HepG2 (cell line): ENCODE results near the gene PCDHB8.

Experiments used
- CTCF ChIP-seq: sonication (generic); formaldehyde crosslinking; IDR thresholded peaks from 2 replicates; pipeline ENCODE4 v1.5.0; 2020; ENCODE audit warnings: mild to moderate bottlenecking, missing genetic modification reagents, moderate library complexity
- DPF2 ChIP-seq: sonication (generic); formaldehyde crosslinking; IDR thresholded peaks from 2 replicates; pipeline ENCODE4 v1.4.0; 2020; ENCODE audit warnings: mild to moderate bottlenecking, low read depth, missing genetic modification reagents, borderline replicate concordance
- EZH2 ChIP-seq: conservative IDR thresholded peaks from 2 replicates; pipeline ENCODE4 v1.6.1; 2012; ENCODE audit warnings: mild to moderate bottlenecking, low read depth, low read length, moderate library complexity
- FOSL1 ChIP-seq: sonication (generic); formaldehyde crosslinking; IDR thresholded peaks from 2 replicates; pipeline ENCODE4 v1.9.0; 2021; ENCODE audit warnings: missing genetic modification reagents, borderline replicate concordance
- GTF2F1 ChIP-seq: fragments of 150-350 bp; IDR thresholded peaks from 2 replicates; pipeline ENCODE4 v1.6.1; 2014; ENCODE audit warnings: low read length
- JUND ChIP-seq: sonication (generic); formaldehyde crosslinking; IDR thresholded peaks from 2 replicates; pipeline ENCODE4 v1.8.0; 2022; ENCODE audit warnings: mild to moderate bottlenecking, missing genetic modification reagents
- POLR2A ChIP-seq, 2 experiments: IDR thresholded peaks; 2 replicates each; pipeline ENCODE4 v1.6.1; 2011; ENCODE audit warnings: low read depth in 2 of 2, low read length in 2 of 2, mild to moderate bottlenecking in 1 of 2, moderate library complexity in 1 of 2; ENCODE audit not compliant: insufficient read depth in 1 of 2
- POLR2AphosphoS5 ChIP-seq: IDR thresholded peaks from 2 replicates; pipeline ENCODE4 v1.6.1; 2012; ENCODE audit warnings: low read depth, low read length
- PRPF4 ChIP-seq: fragments of 200-400 bp; formaldehyde crosslinking; IDR thresholded peaks from 2 replicates; pipeline ENCODE4 v1.6.1; 2016; ENCODE audit warnings: low read length, low read depth; ENCODE audit not compliant: poor library complexity, severe bottlenecking
- SAFB2 ChIP-seq: sonication (generic); formaldehyde crosslinking; IDR thresholded peaks from 2 replicates; pipeline ENCODE4 v1.5.1; 2020; ENCODE audit warnings: missing genetic modification reagents, low read depth, mild to moderate bottlenecking, borderline replicate concordance
- ZFP1 ChIP-seq: IDR thresholded peaks from 2 replicates; pipeline ENCODE4 v1.6.1; 2016
- ZNF891 ChIP-seq: sonication (generic); formaldehyde crosslinking; IDR thresholded peaks from 2 replicates; pipeline ENCODE4 v1.5.0; 2020; ENCODE audit warnings: mild to moderate bottlenecking, missing genetic modification reagents

GRCh38 chr5:141223112-141223783 is 45.7 kb downstream of the PCDHB8 start, which contains the start of gene PCDHB14:
- TF ChIP-seq FOSL1, result no peak
- peak; percentile 65 for TF ChIP-seq CTCF
- no peak for TF ChIP-seq SAFB2 (CRISPR knock-in tag)
- TF ChIP-seq POLR2A (IDR thresholded peaks at IDR 0.05; ENCODE audit: insufficient read depth in 1 of 2, low read depth in 2 of 2, low read length in 2 of 2), result no peak
- TF ChIP-seq POLR2AphosphoS5, result no peak
- TF ChIP-seq ZNF891 (CRISPR knock-in tag), result no peak
- no peak for TF ChIP-seq ZFP1 (CRISPR knock-in tag)
- no peak for TF ChIP-seq PRPF4
- no peak for TF ChIP-seq DPF2 (CRISPR knock-in tag)
- no peak for TF ChIP-seq GTF2F1
- no peak for TF ChIP-seq EZH2
- no peak for TF ChIP-seq JUND (CRISPR knock-in tag)
